H1 (cell line): ENCODE measurements around the gene STBD1. TPM values are rescaled to one million over a fixed set of nuclear protein-coding genes. Genes with fewer than 3 reads are reported as not detected.

Source experiments
- CHD7 ChIP-seq: fragments of 300-600 bp; sonication (generic); IDR thresholded peaks from 2 replicates; pipeline ENCODE4 v1.7.1; 2012; ENCODE audit warnings: low read length, moderate library complexity, mild to moderate bottlenecking, inconsistent platforms; ENCODE audit not compliant: insufficient replicate concordance
- polyA plus RNA-seq, 7 experiments: library from polyadenylated mRNA; depleted of rRNA in 3 of 7; stranded (reverse) in 5 of 7; unstranded in 2 of 7; fragments of >200 nt in 5 of 7; fragments of 200-250 nt in 2 of 7; gene quantifications; 1 replicate in 5 of 7; 2 replicates in 1 of 7; 4 replicates in 1 of 7; pipeline versions ENCODE4 v1.2.1 to v1.2.3, GENCODE V29; 2011 to 2013; ENCODE audit warnings: missing spikeins in 2 of 7, mixed read lengths in 2 of 7
- total RNA-seq: library from RNA; stranded (reverse); fragmentation: NEBNext Ultra II Directional; extraction: Animal tissue kit (Norgen Biotek cat#: 25700); gene quantifications from 2 replicates; pipeline ENCODE4 v1.2.1, GENCODE V29; 2021

Gene STBD1
- total and polyA plus RNA-seq, 2 of the 8 experiments (the other 6 are each of a cell fraction or from before 2014, with no cell fraction given) = 0.45 to 1.7 TPM

DNA sequence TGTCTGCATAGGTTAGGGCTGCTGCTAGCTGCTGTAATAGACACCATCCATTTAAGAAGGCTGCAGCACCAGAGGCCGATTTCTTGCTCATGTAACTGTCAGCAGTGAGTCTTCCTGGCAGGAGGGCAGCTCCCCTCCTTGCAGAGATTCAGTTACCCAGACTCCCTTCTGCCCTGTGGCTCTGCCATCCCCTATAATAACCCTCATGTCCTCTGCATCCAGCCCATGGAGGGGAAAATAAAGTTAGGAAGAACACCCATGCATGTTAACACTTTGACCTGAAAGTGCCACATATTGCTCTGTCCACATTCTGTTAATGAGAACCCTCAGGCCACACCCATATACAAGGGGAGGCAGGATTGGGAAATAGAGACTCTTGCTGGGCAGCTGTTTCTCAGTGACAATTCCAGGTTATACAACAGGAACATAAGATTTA, 5.4 kb downstream of the STBD1 start (continued):
- no peak for TF ChIP-seq CHD7
